LoVo (cell line): Measurements from ENCODE around the gene NXPH1.
"Not testable (repeated sequence)": the region's sequence is repeated elsewhere in the genome, so short reads cannot be mapped to it uniquely, and the experiment has no call there.

Experiments
- DNase-seq: peaks from one replicate; pipeline ENCODE4 v3.0.0-alpha.2; 2016; ENCODE audit warnings: low spot score

The NXPH1 gene

DNA sequence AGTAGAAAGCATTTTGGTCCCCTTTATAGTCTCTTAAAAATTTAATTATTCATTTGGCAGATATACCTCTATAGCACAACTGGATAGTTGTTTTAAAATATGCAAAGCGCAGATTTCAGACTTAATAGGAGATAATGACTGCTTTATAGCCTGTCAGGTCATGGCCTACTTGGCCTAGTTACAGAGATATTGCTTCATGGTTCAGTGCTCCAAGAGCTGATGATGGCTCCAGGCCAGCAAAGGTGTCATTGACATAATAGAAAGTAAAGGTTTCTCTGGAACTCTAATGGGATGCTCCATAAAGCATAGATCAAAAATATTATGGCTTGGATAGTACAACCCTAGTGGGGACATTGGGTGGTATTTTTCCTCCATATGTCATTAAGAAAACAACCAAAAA is 285.7 kb downstream of the NXPH1 start:
- DNase-seq = no peak

DNA sequence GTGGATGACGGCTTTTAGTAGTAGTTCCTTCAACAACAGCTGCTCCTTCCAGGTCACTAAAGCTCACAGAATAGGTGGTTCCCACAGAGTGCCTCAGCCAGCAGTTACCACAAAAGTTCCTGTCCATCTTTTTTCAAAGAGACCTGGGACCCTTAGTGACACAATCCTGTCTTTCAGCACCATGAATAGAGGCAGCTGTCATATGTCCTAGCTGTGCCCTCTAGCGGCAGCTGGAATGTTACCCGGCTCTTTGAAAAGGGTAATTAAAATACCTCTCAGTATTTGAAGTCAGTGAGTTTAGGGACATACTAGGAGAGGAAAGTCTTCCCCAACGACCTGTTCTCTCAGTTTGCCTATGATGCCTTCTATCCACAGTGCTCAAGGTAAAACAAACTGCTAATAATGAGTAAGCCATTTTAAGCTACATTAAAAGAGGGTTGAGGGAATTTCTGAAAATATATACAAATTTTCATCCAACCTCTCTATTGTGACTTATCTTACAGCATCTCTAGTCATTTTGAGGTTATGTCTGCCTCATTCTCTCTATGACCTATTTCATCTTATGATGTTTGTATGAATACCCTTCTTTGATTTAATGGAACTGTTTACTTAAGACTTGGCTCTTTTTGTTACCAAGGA is 290.8 kb downstream of the NXPH1 start:
- peak; percentile 66 for DNase-seq

DNA sequence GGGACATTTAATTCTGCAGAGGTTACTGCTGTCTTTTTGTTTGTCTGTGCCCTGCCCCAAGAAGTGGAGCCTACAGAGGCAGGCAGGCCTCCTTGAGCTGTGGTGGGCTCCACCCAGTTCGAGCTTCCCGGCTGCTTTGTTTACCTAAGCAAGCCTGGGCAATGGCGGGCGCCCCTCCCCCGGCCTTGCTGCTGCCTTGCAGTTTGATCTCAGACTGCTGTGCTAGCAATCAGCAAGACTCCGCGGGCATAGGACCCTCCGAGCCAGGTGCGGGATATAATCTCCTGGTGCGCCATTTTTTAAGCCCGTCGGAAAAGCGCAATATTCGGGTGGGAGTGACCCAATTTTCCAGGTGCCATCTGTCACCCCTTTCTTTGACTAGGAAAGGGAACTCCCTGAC is 298.3 kb downstream of the NXPH1 start:
- DNase-seq = not testable (repeated sequence)

DNA sequence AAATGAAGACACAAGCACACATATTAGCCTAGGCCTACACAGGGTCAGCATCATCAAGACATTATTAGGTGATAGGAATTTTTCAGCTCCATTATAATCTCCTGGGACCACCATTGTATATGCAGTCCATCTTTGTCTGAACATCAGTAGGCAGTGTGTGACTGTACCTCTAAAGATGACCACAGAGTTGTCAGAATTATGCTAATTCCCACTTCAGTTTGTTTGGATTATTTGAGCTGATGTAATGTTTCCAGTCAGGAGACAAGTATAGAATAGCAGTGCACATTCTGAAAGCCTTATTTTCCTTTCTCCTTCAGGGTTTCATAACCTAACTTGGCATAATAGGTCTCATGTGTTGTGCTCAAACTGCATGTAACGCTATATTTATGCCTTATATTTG is 306.4 kb downstream of the NXPH1 start:
- DNase-seq = no peak

DNA sequence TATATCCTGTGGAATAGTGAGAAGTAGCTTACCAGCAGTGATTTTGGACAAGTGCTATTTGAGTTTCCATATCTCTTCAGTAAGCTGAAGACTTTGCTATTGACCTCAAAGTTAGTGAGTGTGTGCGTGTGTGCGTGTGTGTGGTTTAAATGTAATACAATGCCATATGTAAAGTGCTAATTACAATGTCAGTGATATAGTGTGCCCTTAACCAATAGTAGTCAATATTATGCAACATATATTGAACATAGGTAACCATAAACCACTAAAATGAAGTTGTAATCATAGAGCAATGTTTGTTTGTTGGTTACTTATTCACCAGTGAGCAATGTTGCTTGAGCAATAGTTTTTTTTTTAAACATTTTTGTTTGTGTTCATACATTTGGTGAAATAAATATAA is 309.4 kb downstream of the NXPH1 start:
- no peak for DNase-seq

DNA sequence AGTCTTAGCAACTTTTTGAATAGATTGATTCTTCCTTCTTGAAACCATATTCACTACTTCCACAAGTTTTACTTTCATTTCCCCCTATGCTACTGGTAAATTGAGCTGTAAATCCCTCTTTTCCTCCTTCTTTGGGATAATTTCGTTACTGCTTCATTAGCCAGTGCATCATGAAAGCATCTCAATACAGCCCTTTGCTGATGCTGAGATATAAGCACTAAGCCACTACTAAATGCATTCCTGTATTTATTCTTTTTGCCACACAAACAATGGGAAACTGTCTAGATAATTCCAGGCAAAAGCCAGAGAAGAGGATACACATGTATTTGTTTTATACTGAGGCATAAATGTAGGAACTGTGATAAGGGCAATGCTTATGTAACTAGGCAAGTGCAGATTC is 313.9 kb downstream of the NXPH1 start:
- DNase-seq = no peak

DNA sequence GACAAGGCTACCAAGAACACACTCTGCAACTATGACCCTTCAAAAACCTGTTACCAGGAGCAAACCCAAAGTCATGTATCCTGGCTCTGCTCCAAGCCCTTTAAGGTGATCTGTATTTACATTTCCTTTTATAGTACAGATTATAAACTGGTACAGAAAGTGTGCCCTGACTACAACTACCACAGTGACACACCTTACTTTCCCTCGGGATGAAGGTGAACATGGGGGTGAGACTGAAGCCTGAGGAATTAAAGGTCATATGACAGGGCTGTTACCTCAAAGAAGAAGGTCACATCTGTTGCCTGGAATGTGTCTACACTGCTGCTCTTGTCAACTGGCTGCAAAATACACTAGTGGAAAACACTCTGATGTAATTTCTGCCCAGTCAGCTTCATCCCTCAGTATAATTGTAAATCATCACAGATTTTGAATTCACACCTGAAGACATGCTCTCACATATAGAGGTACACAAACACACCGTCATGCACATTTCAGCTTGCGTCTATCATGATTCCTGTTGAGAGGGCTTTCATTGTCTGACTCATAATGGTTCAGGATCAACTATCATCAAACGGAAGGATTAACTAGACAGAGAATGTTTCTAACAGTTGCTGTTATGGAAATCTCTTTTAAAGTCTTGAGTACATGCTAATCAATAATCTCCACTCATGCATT is 318.3 kb downstream of the NXPH1 start:
- no peak for DNase-seq

DNA sequence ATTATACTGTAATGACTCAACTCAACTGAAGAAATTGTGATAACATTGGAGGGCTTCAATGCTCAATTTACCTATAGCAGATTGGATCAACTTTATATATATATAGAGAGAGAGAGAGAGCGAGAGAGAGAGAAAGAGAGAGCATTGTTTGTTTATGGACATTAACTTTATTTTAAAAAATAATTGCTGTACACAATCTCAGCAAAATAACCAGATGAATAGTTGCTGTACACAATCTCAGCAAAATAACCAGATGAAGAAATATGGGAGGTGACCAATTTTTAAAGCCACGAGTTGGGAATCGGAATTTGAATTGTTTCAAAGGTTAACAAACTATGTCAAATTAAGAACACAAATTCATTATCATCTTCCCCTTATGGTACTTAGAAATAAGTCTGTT is 319.9 kb downstream of the NXPH1 start:
- DNase-seq = no peak

DNA sequence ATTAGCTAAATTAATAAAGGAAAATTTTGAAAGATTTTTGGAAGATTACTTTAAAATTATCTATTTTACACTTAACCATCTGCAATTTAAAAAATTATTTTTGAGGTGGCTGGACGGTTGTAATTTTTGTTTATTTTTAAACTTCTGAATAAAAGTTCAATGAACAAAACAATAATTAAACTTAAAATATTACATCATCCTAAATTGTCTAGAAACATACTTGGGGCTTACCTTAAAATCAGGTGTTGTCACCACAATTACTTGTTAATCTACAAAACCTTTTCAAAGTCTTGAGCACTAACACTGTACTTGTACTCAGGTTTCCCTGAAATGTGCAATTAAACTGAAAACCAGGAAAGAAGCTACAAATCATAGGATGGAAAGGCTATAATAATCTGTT is 328.3 kb downstream of the NXPH1 start:
- DNase-seq = no peak

DNA sequence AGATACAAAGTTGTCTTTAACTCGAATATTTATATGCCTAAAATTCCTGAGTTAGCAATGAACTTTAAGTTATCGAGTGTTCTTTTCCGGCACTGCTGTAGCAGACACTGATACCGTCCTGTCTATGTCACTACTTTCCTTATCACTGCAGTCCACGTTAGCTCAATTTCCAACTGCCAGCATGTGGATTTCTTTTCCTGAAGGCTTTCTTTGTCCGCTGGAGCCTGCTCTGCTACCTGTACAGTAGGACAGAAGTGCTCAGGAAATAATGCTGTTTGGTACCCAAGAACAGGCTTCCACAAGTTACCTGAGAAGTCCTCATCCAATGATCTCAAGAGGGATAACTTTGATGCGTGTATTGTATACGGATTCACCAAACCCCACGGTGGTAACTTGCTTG is 329.4 kb downstream of the NXPH1 start:
- no peak for DNase-seq

DNA sequence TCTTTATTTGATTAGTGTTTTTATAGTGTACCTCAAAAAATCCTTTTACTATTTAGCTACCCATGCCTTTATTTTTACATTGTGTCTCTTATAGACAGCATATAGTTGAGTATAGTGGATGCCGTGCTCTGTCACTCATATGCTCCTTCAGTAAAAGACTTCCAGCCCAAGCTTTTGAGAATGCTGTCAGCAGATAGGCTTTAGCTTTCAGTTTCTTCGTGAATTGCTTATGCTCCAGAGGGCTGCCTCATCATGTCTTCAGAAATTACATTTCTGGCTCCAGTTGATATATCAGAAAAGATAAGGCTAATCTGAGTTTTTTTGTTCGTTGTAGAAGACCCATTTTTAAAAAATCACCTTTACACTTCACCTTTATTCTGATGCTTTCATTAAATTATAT is 332.0 kb downstream of the NXPH1 start:
- DNase-seq = no peak

DNA sequence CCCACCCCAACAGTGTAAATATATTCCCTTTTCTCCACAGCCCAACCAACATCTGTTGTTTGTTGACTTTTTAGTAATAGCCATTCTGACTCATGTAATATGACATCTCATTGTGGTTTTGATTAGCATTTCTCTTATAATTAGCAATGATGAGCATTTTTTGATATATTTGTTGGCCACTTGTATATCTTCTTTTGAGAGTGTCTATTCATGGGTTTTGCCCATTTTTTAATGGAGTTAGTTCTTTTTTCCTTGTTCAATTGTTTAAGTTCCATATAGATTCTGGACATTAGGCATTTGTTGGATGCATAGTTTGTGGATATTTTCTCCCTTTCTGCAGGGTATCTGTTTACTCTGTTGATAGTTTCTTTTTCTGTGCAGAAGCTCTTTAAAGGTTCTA is 340.1 kb downstream of the NXPH1 start:
- no peak for DNase-seq

DNA sequence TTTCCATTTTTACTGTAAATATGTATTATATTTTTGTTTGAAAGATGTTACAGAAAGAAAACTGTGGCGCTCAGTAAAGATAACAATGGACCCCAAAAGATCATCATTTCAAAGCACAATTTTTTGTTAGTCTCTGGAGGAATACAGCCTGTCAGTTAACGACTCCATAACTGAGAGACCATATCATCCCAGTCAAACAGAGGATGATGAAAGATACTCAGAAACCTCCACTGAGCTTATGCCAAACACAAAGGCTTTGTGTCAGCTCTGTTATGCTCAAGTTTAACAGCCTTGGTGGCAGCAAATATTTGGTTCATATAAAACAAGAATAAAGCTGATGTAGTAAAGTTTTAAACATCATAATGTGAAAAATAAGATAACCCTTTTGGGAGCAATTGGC is 345.1 kb downstream of the NXPH1 start:
- DNase-seq = no peak

DNA sequence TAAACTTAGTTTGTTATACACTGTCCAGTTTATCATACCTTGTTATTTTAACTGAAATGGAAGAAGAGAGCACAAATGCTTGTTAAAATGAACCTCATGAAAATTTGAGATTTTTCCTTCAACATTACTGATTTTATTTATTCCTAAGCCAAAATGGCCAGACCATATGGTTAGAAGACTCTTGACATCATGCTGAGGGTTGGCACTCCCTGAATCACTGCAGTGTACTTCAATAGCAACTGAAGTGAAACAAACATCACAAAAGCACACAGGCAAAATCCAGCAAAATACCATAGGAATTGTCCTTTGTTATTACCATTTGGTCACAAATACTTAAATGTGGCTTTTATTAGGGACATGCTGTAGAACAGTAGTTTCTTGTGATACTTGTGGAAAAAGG is 347.8 kb downstream of the NXPH1 start:
- DNase-seq = no peak

DNA sequence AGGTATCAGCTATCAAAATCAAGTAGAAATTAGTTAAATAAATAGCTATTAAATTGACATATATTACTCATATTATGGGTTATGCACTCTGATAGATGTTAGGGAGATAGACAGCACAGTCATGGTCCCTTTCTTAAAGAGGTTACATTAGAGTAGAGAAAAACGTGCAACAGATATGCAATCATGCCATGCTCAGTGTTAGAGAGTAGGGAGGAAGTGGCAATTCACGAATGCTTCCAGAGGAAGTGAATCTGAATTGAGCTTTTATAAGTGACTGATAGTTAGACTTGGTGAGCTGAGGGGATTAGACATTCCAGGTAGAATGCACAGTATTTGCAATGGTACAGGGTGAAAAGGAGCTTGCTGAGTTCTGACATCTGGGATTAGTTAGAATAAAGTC is 349.8 kb downstream of the NXPH1 start:
- no peak for DNase-seq

DNA sequence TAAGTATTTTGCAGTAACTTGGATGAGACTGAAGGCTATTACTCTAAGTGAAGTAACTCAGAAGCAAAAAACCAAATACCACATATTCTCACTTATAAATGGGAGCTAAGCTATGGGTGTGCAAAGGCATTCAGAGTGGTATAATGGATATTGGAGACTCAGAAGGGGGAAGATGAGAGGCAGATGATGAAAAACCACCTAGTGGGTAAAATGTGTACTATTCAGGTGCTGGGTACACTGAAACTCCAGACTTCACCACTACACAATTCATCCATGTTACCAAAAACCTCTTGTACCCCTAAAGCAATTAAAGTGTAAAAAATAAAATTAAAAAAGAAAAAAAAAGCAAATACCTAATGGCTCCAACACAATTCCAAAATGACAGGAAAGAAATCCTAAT is 351.7 kb downstream of the NXPH1 start:
- no peak for DNase-seq

DNA sequence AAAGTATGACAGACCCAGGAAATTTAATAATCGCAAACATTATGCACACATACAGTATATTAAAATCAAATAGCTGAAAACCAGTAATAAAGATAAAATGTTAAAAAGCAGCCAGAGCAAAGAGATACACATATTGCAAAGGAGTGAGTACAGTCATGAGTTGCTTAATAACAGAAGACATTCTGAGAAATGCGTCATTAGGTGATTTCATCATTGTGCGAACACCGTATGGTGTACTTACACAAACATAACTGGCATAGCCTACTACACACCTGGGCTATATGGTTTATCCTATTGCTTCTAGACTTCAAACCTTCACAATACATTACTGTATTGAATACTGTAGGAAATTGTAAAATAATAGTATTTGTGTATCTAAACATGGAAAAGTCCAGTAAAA is 367.6 kb downstream of the NXPH1 start:
- DNase-seq = no peak
